A549 treated with AZD2906 at 1 μM for 4 hours (cell line): Measurements from ENCODE around the gene APOL5. TPM values are rescaled to one million over a fixed set of nuclear protein-coding genes. Genes with fewer than 3 reads are reported as not detected.

ENCODE experiments used
- total RNA-seq: library from RNA; stranded (reverse); fragments of 200-300 nt; extraction: Qiagen RNA extraction; gene quantifications from 5 replicates; pipeline ENCODE4 v1.2.3, GENCODE V29; 2022

APOL5 gene
- total RNA-seq, result not detected in 5 replicates

DNA sequence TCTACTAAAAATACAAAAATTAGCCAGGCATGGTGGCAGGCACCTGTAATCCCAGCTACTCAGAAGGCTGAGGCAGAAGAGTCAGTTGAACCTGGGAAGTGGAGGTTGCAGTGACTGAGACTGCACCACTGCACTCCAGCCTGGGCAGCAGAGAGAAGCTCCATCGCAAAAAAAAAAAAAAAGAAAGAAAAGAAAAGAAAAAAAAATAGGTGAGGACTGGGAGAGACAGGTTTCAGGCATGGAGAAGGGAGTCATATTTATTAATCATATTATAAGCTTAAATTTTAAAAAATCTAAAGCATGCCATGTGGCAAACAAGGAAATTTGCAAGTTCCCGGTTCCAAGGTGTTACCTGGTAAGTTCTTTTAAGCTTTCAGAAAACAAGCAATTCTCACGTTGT lies at the start of gene APOL5:
Gene APOL5 (plus strand): TSS at position 301 of the 400 bp plus-strand sequence. CDS start 0 bp downstream, at position 301.

Other genes starting within 250 kb of the APOL5 start
- 0.65 to 0.80 TPM (median 0.67 TPM) in 5 replicates for gene RASD2, start 177.0 kb upstream of the APOL5 start, total RNA-seq
- 6.3 to 8.7 TPM (median 7.7 TPM) in 5 replicates for gene MB, start 100.5 kb upstream of the APOL5 start, total RNA-seq
- gene APOL6, start 69.4 kb upstream of the APOL5 start, total RNA-seq, result 1.1 to 1.7 TPM (median 1.2 TPM) in 5 replicates